ENCODE measurements around the gene MNDA. TPM values are rescaled to one million over a fixed set of nuclear protein-coding genes. Genes with fewer than 3 reads are reported as not detected.
A peak's percentile ranks its signal among the peaks of the same experiment; 100 is the strongest.

The MNDA gene
- total and polyA plus RNA-seq, 2 of the 8 experiments (the other 6 are each of a cell fraction or from before 2014, with no cell fraction given) = not detected

DNA sequence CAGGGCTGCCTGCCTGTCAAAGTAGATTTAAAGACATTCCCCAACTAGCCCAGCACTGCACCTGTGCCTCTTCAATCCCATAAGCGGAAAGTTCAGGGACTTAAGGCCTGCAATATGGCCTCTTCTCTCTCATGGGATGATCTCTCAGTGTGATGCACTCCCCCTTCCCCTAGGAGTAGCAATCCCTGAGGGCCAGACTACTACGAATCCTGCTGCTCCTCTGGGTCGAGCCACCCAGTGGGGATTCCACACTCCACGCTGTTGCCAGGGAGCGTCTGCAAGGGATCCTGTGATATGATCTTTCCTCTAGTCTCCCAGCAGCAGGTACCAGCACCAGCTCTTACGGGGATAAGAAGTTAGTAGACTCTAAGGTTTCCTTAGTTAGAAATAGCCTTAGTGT lies 36.9 kb upstream of the MNDA start:
- H3K4me3 ChIP-seq (ENCODE audit: extremely low read depth in 1 of 4, insufficient read depth in 2 of 4, low read depth in 3 of 4, low read length in 4 of 4) = no peak overlapping the region
- H3K79me2 ChIP-seq (ENCODE audit: control insufficient read depth in 1 of 2, insufficient read depth in 2 of 2, low read length in 2 of 2) = no peaks in the 10 kb centered on the region
- no peak overlapping the region for H4K5ac ChIP-seq (ENCODE audit: insufficient read length, low read depth, low read length)
- H3K18ac ChIP-seq (ENCODE audit: extremely low read depth, low read length) = no peak overlapping the region
- H3K9ac ChIP-seq (replicated peaks in 1 of 4; ENCODE audit: extremely low read depth in 1 of 4, low read depth in 3 of 4, low read length in 3 of 4) = no peak overlapping the region
- no peak overlapping the region for H2AK5ac ChIP-seq (ENCODE audit: low read depth, low read length)
- H3K23me2 ChIP-seq (ENCODE audit: low read depth, low read length) = no peaks in the 10 kb centered on the region
- H3K14ac ChIP-seq (ENCODE audit: insufficient read length) = no peak overlapping the region
- no peaks in the 10 kb centered on the region for H4K20me1 ChIP-seq (replicated peaks in 1 of 2; ENCODE audit: control insufficient read depth in 1 of 2, insufficient read depth in 2 of 2, low read length in 2 of 2)
- no peaks in the 10 kb centered on the region for H3K4me1 ChIP-seq (replicated peaks in 1 of 4; ENCODE audit: control insufficient read depth in 3 of 4, insufficient read depth in 4 of 4, low read length in 3 of 4)
- WGBS, 2 experiments (ENCODE audit: extremely low coverage in 1 of 2, insufficient coverage in 1 of 2, insufficient read length in 1 of 2, insufficient replicate concordance in 2 of 2, low coverage in 1 of 2, low lambda C conversion rate in 2 of 2, missing lambda C conversion rate in 1 of 2) = 85% methylated on average over 6 of the region's 6 CpGs; no CpG with 5 or more reads in 1 of the 2 experiments
- peak overlapping the region; percentile 81 for H2AFZ ChIP-seq (ENCODE audit: low read length)
- no peak overlapping the region for H3K23ac ChIP-seq (ENCODE audit: insufficient read length)
- H3K56ac ChIP-seq (replicated peaks; ENCODE audit: insufficient read length, low read depth, low read length) = no peak overlapping the region
- no peak overlapping the region for H2BK12ac ChIP-seq (ENCODE audit: low read depth, low read length)
- no peaks in the 10 kb centered on the region for H3K79me1 ChIP-seq (ENCODE audit: low read depth, low read length)
- no peak overlapping the region for H4K91ac ChIP-seq (replicated peaks; ENCODE audit: insufficient read length, low read length)
- no peak for DNase-seq (ENCODE audit: low read depth in 1 of 2, low spot score in 2 of 2)
- no peaks in the 10 kb centered on the region for H3K9me3 ChIP-seq (ENCODE audit: insufficient read depth in 2 of 2, low read depth in 1 of 2, low read length in 1 of 2)
- no peak overlapping the region for H3K4ac ChIP-seq (replicated peaks; ENCODE audit: insufficient read length, low read depth, low read length)
- no peak overlapping the region for H2BK15ac ChIP-seq (ENCODE audit: low read length)
- POLR2A ChIA-PET (ENCODE audit: partially characterized antibody) = no interaction called here
- CTCF ChIA-PET (ENCODE audit: partially characterized antibody) = interaction anchor here (0.5 to 2.9 kb wide), 25 partner anchors 9 to 982 kb away, joined by 3 to 10 read pairs (median 4); no protein-coding TSS in a partner anchor
- no peaks in the 10 kb centered on the region for H3K27me3 ChIP-seq (replicated peaks in 1 of 4; ENCODE audit: control insufficient read depth in 3 of 4, extremely low read depth in 1 of 4, insufficient read depth in 3 of 4, low read length in 3 of 4)
- no peaks in the 10 kb centered on the region for H3K36me3 ChIP-seq (ENCODE audit: control insufficient read depth in 2 of 4, insufficient read depth in 4 of 4, low read length in 3 of 4)
- H2BK5ac ChIP-seq (ENCODE audit: low read depth, low read length) = no peak overlapping the region
- no peak overlapping the region for H2BK20ac ChIP-seq (ENCODE audit: low read length)
- TF ChIP-seq GTF2F1 (IDR thresholded peaks at IDR 0.05; ENCODE audit: borderline replicate concordance, low read depth, low read length) (no peak), CTBP2 (IDR thresholded peaks at IDR 0.05; ENCODE audit: borderline replicate concordance, insufficient read depth, insufficient read length, low read length) (no peak), SUZ12 (IDR thresholded peaks at IDR 0.05; ENCODE audit: low read length) (no peak), CTCF (IDR thresholded peaks at IDR 0.05; ENCODE audit: control extremely low read depth in 1 of 3, insufficient read depth in 1 of 3, low read depth in 1 of 3, low read length in 3 of 3) (no peak), ATF3 (IDR thresholded peaks at IDR 0.05; ENCODE audit: insufficient read depth, low read depth, low read length) (no peak), JUND (IDR thresholded peaks at IDR 0.05; ENCODE audit: low read length) (no peak)
- FAIRE-seq = no peak
- H2BK120ac ChIP-seq (replicated peaks; ENCODE audit: low read depth, low read length) = no peak overlapping the region
- no peak overlapping the region for H4K8ac ChIP-seq (ENCODE audit: extremely low read depth, insufficient read depth, low read length)
- H3K4me2 ChIP-seq (ENCODE audit: insufficient read depth in 1 of 2, low read depth in 2 of 2, low read length in 2 of 2) = no peak overlapping the region
- H3K27ac ChIP-seq (ENCODE audit: low read depth, low read length) = no peak overlapping the region
